GM18867 (cell line): ENCODE measurements around the gene CAVIN2.
A peak's percentile ranks its signal among the peaks of the same experiment; 100 is the strongest.

Experiments used
- ATAC-seq: cut with Tn5 transposase; IDR thresholded peaks from one replicate; pipeline ENCODE4 v1.9.1; 2021; ENCODE audit warnings: mild to moderate bottlenecking, moderate library complexity; ENCODE audit not compliant: unreplicated experiment

Gene CAVIN2

DNA sequence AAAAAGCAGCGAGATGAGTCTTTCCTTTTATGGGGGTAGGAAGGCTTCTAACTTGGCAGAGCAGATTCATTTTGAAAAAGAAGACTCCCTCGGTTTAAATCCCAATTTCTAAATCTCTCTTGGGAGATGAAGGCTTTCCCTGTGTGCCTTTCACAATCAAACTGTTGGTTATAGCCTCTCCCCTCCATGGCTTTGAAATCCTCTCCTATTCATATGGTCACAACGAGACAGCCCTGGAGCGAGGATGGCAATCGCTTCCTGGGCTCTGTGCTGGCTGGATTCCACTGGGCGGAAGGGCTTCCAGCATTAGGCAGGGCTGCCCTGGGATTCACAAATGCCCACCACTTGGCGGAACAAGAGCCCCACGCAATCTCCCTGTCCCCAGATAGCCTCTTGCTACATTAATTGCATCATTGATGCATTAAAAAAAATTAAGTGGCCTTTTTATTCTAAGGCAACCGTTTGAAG is 1.6 kb downstream of the CAVIN2 start:
- ATAC-seq: no peak

DNA sequence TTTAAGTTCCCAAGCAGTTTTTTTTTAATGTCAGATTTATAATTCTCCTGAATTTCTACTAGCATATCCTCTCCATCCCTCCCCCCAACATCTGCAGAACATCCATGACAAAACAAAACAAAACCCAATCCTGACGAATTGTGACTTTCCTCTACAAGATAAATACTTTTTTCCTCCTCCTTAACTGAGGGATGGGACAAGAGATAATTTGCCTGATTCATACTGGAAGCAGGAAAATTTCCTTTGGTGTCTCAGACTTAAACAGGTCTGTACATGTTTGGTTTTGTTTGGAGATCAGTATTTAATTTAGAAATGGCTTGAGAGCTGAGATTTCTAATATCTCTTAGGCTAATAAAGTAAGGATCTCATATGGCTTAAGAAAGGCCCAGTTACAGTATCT is 2.2 kb downstream of the CAVIN2 start:
- ATAC-seq: no peak

DNA sequence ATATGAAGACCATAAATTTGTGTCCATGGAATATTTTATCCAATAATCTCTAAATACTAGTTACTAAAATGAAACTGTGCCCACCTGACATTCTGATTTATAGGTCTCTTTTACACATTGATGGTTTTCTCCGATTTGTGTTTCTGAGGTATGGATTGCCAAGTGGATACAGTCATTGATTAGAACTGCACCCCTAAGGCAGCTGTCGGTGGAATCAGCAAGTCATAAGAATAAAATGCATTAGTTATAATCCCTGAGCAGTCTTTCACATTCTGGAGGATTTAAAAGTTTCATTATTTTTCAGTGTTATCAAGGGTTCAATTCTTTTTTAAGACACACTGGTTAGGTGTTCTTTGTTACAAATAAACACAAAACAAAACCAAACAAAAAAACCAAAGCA is 6.0 kb downstream of the CAVIN2 start:
- no peak for ATAC-seq

GRCh38 chr2:191839918-191840804 is 6.7 kb downstream of the CAVIN2 start:
- no peak for ATAC-seq

- no peak for ATAC-seq
These were observed 8.4 kb downstream of the CAVIN2 start for GRCh38 chr2:191838526-191838925.

DNA sequence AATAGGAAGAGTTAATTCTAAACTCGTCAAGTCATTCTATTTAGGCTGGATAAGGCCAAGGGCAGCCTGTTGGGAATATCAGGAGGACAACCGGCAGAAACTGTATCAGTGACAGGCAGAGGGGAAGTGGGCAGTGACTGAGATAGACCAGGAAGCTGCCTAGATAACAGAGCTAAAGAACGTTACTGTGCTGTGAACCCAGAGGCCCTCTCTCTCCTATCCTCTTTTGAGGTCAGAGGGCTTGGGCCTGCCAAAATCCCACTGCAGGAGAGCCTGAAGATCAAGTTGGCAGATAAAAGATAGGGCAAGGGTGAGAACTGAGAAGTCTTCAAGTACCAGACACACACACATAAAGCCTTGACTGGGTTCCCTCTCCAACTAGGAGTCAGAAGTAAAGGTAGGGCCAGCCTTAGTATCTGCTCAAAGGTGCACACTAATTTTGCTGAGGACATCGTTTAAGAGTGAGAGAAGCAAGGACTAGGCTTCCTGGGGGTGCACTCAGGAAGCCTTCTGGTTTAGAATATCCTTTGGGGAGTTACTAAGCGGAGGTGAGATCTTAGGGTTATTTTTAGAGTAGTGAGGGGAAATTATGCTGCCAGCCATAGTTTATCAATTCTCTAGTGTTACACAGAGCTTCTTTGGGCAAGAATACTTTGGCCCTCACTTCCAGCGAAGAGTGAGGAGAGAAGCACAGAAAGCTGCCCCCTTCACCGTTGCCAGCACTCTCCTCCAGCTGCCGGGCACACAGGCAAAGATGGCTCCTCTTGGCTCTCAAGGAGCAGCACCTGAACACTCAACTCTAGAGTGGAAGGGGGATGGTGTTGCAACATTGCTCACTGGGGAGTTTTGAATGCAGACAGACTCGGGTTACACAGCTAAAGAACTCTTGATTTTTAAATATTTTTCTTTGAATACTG is 9.8 kb downstream of the CAVIN2 start:
- ATAC-seq: peak; percentile 51

DNA sequence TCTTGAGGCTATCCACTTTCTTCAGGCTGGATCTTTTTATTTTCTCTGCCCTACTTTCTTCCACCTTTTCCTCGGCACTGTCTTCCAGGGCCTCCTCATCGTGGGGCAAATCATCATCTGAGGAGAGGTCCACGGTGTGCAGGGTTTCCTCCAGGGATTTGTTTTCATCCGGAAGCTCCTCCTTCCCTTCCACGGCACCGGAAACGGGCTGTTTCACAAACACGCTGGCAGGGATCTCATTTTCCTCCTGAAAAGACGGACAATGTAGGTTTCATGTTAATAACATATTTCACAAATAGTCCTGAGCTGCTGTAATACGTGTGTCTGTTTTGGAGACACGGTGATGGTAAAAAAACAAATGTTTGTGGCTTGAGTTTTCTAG is 10.4 kb downstream of the CAVIN2 start:
- ATAC-seq: no peak

- ATAC-seq: no peak
These were observed 11.1 kb downstream of the CAVIN2 start for GRCh38 chr2:191835539-191836350.

GRCh38 chr2:191835100-191835499 is 11.8 kb downstream of the CAVIN2 start:
- no peak for ATAC-seq

DNA sequence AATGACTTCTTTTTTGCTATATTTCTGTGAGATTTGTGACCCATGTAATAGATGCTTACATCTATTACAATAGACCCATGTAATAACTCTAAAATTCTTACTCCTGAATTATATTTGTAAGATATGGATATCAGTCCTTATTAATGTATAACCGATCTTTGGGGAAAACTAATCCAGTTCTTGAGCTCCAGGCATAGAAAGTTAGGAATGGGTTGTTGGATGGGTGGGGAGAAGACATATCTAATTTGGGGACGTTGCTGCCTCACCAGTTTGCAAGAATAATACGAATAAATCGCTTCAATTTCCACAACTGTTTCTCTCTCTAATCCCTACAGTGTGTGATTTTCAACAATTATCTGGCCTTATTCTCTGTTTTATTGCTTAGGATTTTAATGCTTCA is 13.5 kb downstream of the CAVIN2 start:
- ATAC-seq: no peak

DNA sequence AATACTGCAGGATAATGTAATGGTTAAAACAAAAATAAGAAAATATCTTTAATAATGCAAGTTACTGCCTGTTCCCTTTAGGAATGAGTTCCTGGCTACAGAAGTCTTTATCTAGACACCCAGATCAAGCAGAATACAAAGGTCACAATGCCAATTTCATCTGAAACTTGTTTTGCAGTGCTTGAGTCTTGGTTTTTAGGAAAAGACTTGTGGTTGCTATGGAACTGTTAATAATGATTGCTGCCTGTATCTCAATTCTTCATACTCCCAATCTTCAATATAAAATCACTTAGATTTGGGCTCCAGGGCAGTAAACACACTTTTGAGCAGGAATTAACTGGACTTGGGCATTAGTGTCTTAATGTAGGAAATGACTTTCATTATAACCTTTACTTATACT is 14.2 kb downstream of the CAVIN2 start:
- no peak for ATAC-seq

DNA sequence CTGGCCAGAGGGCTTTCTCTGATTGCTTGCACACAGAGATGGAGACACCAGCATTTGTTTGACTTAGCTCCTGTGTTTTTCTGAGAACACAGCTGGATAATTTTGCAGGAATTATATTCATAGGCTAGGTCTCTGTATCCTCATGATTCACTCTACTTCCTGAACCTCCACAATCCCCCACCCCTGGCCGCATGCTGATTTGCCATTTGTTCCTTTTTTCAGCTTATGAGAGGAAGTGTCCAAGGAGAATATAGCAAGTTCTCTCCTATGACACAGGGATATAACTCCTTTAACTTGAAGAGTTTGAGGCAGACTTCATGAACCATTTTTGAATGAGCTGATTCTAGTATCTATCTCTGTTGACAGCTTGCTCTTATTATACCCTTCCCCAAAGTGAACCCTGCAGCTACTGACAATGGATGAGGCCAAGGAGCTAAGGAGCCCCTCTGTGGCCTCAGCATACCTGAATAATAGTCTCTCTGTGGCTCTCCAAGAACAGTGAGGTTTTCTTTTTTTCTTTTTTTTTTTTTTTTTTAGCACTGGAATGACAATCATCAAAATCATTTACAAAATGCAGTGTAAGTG is 15.4 kb downstream of the CAVIN2 start:
- no peak for ATAC-seq

DNA sequence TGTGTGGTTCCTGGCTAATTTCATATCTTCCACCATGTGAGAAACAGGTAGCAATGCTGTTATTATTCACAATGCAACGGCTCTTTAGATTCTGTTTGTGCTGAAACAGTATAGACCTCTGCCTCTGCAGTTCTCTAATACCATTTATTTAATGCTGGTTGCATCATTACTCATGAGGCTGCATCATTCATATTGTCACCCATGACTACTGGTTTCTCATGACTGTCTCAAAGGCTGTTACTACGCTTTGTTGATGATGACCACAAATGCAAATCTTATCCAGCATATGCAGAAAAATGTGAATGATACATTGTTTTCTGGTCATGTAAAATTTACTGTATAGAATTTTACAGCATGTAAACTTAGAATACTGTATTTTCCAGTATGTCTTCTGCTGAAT is 22.5 kb downstream of the CAVIN2 start:
- ATAC-seq: peak; percentile 36

DNA sequence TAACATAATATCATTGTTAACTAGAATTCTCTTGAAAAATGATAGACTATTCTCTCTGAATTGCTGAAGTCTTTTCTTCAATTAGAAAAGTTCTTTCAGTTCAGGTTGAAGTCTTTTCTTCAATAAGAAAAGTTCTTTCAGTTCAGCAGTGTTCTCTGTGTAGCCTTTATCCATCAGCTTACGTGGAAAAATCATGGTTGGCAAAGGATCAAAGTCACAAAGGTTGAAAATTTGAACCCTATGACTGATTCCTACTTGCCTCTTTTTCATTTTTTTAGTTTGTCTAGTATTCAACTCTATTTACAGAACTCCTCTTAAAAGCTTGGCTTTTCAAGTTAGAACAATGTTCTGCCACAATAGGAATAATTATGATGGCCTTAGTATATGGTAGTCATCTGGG is 25.8 kb downstream of the CAVIN2 start:
- ATAC-seq: no peak

- ATAC-seq: no peak
These were observed 28.1 kb downstream of the CAVIN2 start for GRCh38 chr2:191818725-191819350.

GRCh38 chr2:191818133-191818532 is 28.8 kb downstream of the CAVIN2 start:
- ATAC-seq: no peak

DNA sequence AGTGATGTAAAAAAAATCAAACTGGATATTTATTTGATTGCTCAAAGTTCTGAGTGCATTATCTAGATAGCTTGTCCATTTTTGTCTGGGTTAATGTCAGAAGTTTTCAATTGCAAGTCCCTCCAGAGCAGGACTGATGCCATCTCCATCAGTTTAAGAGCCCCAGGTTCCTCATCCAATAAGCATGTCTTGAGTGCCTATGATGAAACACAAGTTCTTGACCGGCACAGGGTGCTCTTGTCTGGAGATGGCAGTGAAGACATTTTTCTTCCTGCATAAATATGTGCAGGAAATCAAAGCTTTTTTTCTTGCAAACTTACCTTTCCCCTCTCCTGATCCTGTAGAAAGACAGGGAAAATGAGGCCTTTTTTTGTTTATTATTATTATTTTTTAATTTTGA is 31.9 kb downstream of the CAVIN2 start:
- no peak for ATAC-seq

GRCh38 chr2:191813943-191814342 is 32.9 kb downstream of the CAVIN2 start:
- no peak for ATAC-seq

- ATAC-seq: peak; percentile 86
These were observed 34.9 kb downstream of the CAVIN2 start for GRCh38 chr2:191811807-191812602.
